Right lung (tissue), 5 donors: ENCODE measurements around the gene RADIL. TPM values are rescaled to one million over a fixed set of nuclear protein-coding genes. Genes with fewer than 3 reads are reported as not detected.

Source experiments
- DNase-seq, 2 donors: peaks; one replicate each; pipeline ENCODE4 v3.0.0-alpha.2; 2013
- polyA plus RNA-seq, 5 donors: library from polyadenylated mRNA; unstranded; fragments of 120-200 nt; gene quantifications; one replicate each; pipeline versions ENCODE4 v1.2.1 to v1.2.3, GENCODE V29; 2013; ENCODE audit warnings: inconsistent platforms in 1 of 5, low replicate concordance in 1 of 5; ENCODE audit not compliant: insufficient read length in 5 of 5, insufficient read depth in 1 of 5

The RADIL gene
- polyA plus RNA-seq, 5 donors, result 6.6 to 12.9 (median 8.8) TPM

DNA sequence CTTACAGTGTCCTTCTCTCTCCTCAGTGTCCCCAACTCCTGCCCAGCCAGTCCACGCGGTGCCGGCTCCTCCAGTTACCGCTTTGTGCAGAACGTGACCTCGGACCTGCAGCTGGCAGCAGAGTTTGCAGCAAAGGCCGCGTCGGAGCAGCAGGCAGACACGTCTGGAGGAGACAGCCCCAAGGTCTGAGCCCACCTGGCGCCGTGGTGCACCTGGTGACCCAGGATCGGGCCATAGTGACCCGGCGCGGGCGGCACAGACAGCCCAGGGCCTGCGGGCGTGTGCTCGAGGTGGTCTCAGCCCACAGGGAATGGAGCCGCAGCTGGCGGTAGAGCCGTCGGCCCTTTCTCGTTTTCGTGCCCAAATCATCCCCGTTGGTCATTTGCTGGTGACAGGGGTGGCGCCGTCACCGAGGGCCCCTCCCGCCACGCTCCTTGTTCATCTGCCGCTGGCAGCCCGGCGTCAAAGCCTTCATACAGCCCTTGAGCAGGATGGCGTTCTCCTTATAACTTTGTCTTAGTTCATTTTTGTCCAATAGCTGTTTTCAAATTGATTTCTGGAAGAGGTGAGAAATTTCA, 129.0 kb downstream of the RADIL start:
- DNase-seq, result no peak

DNA sequence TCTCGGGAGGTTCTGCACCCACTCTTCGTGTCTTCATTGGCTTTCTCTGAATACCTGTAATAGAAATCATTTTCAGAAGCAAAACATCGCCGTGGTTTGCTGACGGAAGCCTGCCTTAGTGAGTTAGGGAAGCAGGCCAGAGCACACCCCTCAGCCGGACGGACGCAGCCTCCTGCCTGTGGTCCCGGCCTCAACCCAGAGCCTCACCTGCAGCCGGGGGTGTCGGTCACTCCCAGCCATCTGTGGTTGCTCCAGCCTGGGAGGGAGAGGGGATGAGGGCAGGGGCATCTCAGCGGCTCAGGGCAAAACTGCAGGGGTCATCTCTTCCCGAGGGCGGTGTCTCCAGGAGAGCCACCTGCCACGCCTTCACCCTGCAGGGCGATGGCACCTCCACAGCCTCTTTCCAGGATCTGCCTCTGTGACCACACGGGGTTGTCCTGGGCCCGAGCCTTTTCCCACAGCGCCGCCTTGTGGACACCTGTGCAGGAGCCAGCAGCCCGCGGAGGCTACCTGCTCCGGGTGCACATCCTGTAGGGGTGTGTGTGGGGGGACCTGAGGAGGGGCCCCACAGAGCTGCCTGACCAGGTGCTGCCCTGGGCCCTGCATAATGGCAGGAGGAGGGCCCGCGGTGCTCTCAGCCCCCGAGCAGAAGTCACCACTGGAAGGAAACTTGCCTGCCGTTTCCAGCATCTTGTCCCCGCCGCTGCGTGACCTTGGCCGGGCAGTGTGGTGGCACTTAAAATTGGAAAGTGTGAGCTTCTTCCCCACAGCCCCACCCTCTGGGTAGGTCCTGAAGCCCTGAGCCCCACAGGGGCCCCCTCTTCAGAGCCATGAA, 129.7 kb downstream of the RADIL start:
- DNase-seq, result no peak

- no peak for DNase-seq
Measured at GRCh38 chr7:4751398-4751947, 132.0 kb downstream of the RADIL start.

- no peak for DNase-seq
Measured at GRCh38 chr7:4749798-4750197, 133.7 kb downstream of the RADIL start.

DNA sequence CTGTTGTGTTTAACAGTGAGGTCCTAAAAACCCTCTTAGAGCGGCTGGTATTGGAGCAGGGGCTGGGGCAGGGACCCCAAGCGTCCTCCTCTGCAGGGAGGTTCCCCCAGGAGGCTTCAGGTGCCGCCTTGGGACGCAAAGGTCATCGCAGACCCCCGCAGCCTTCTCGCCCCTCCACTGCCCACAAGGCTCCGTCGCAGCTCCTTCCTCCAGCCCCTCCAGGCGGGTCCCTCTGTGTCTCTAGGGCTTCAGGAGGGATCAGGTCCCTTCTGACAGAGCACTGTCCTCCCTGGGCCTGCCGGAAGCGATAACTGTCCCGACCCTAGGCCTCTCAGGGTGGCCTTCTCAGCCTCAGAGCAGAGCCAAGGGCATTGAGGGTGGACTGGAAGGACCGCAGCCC, 134.2 kb downstream of the RADIL start:
- no peak for DNase-seq

Other genes with a start within 250 kb of the RADIL start
- 10 to 100 TPM; 10.3 to 16.5 (median 15.2) TPM for gene FOXK1, start 201.4 kb downstream of the RADIL start, polyA plus RNA-seq
- gene AP5Z1, start 108.1 kb downstream of the RADIL start, polyA plus RNA-seq, result 10 to 100 TPM; 13.8 to 29.5 (median 18.3) TPM
- gene PAPOLB, start 21.7 kb downstream of the RADIL start, polyA plus RNA-seq, result under 1 TPM; 0.04 to 0.18 (median 0.09) TPM
- gene MMD2, start 75.5 kb upstream of the RADIL start, polyA plus RNA-seq, result not detected
- 10 to 100 TPM; 12.3 to 22.8 (median 21.5) TPM for gene RBAK, start 162.1 kb upstream of the RADIL start, polyA plus RNA-seq